ENCODE results near the gene FTO. TPM values are rescaled to one million over a fixed set of nuclear protein-coding genes. Genes with fewer than 3 reads are reported as not detected.

The FTO gene
- polyA plus RNA-seq, 1 experiment, result 135 TPM

DNA sequence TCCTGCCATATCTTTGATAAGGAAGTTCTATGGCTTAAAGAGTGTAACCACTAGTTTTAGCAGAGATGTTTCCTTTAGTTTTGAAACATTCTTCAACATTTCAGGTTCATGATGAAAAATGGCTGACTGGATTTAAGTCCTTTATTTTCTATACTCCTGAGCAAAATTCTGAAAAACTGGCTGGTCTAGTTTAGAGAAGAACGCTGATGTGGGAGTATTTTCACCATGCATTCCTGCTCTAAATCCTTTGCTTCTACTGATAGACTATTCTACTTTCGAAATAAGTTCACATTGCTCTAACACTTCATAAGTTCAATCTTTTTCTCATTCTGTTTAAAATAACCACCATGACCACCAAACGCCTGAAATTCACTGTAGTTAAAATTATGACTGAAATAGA lies 281.9 kb downstream of the FTO start:
- no peak for TF ChIP-seq CTCF (IDR thresholded peaks at IDR 0.05; ENCODE audit: low read depth, low read length)
- POLR2A ChIA-PET, result no interaction called here

GRCh38 chr16:53986793-53987192 lies 282.8 kb downstream of the FTO start:
- no peaks in the 10 kb centered on the region for H3K27me3 ChIP-seq (ENCODE audit: control insufficient read depth, insufficient read depth, low read length)
- POLR2A ChIA-PET, result no interaction called here
- no peak overlapping the region for H3K27ac ChIP-seq (ENCODE audit: low read depth, low read length)
- no peaks in the 10 kb centered on the region for H3K9me3 ChIP-seq (ENCODE audit: control insufficient read depth, insufficient read depth, low read length)
- H3K4me3 ChIP-seq (ENCODE audit: low read depth, low read length), result no peak overlapping the region
- TF ChIP-seq CTCF (IDR thresholded peaks at IDR 0.05; ENCODE audit: low read depth, low read length), result no peak
- CTCF ChIA-PET, result no interaction called here
- DNase-seq (ENCODE audit: low read depth, low spot score), result no peak

More for the DNA sequence above, 281.9 kb downstream of the FTO start:
- Histone ChIP-seq H3K27ac (ENCODE audit: low read depth, low read length) (no peak overlapping the region), H3K9me3 (ENCODE audit: control insufficient read depth, insufficient read depth, low read length) (no peaks in the 10 kb centered on the region), H3K4me3 (ENCODE audit: low read depth, low read length) (no peak overlapping the region), H3K27me3 (ENCODE audit: control insufficient read depth, insufficient read depth, low read length) (no peaks in the 10 kb centered on the region)
- CTCF ChIA-PET, result no interaction called here
- DNase-seq (ENCODE audit: low read depth, low spot score), result no peak

- no peaks in the 10 kb centered on the region for H3K27me3 ChIP-seq (ENCODE audit: control insufficient read depth, insufficient read depth, low read length)
- ChIA-PET CTCF (interaction anchor here (0.6 kb wide), 1 partner anchor 114 kb away, joined by 3 read pairs; no protein-coding TSS in a partner anchor), POLR2A (no interaction called here)
- H3K27ac ChIP-seq (ENCODE audit: low read depth, low read length), result no peak overlapping the region
- H3K4me3 ChIP-seq (ENCODE audit: low read depth, low read length), result no peak overlapping the region
- TF ChIP-seq CTCF (IDR thresholded peaks at IDR 0.05; ENCODE audit: low read depth, low read length), result no peak
- H3K9me3 ChIP-seq (ENCODE audit: control insufficient read depth, insufficient read depth, low read length), result no peaks in the 10 kb centered on the region
- no peak for DNase-seq (ENCODE audit: low read depth, low spot score)
Measured at GRCh38 chr16:53988136-53988535, 284.2 kb downstream of the FTO start.

DNA sequence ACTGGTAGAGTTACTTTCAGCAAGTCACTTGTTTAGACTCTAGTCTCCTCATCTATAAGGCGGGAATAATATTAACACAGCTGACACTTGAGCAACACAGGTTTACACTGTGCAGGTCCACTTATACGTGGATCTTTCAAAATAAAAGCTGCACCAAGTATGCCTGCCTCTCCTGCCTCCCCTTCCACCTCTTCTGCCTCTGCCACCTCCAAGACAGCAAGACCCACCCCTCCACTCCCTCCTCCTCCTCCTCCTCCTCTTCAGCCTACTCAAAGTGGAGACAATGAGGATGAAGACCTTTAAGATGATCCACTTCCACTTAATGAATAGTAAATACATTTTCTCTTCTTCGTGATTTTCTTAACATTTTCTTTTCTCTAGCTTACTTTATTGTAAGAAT lies 285.6 kb downstream of the FTO start:
- no peak for TF ChIP-seq CTCF (IDR thresholded peaks at IDR 0.05; ENCODE audit: low read depth, low read length)
- Histone ChIP-seq H3K9me3 (ENCODE audit: control insufficient read depth, insufficient read depth, low read length) (no peaks in the 10 kb centered on the region), H3K4me3 (ENCODE audit: low read depth, low read length) (no peak overlapping the region), H3K27ac (ENCODE audit: low read depth, low read length) (no peak overlapping the region), H3K27me3 (ENCODE audit: control insufficient read depth, insufficient read depth, low read length) (no peaks in the 10 kb centered on the region)
- ChIA-PET CTCF (no interaction called here), POLR2A (no interaction called here)
- no peak for DNase-seq (ENCODE audit: low read depth, low spot score)

DNA sequence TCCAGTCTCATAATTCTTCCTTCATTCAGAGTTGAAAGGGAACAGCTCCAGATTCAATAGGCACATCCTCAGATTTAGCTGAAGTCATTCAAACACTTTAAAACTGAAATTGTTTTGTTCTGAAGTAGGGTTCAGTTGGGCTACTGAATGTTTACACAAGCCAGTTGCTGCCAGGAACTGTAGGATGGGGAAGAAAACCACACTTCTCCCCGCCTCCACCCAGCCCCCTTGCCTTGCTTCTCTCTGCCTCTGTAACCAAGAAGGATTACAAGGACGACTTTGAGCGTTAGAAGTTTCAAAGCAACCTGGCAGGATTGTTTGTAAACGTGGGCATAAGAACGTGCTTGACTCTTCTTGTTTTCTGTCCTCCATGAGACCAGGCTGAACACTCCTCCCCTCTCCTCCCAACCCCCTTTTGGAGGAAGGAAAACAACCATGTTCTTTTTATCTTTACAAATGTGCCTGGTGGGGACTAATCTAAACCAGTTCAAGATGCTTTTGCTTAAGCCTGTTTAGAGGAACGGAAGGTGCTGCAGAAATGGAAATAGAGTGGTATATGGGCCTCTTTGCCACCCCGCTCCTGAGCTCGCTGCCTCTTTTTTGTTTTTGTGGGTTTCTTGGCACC lies 287.9 kb downstream of the FTO start:
- no peak for TF ChIP-seq CTCF (IDR thresholded peaks at IDR 0.05; ENCODE audit: low read depth, low read length)
- Histone ChIP-seq H3K9me3 (ENCODE audit: control insufficient read depth, insufficient read depth, low read length) (no peaks in the 10 kb centered on the region), H3K27me3 (ENCODE audit: control insufficient read depth, insufficient read depth, low read length) (no peaks in the 10 kb centered on the region), H3K4me3 (ENCODE audit: low read depth, low read length) (no peak overlapping the region), H3K27ac (ENCODE audit: low read depth, low read length) (peak overlapping the region; percentile 39)
- ChIA-PET CTCF (no interaction called here), POLR2A (no interaction called here)
- DNase-seq (ENCODE audit: low read depth, low spot score), result peak; percentile 55

All from AG04450 (cell line).